Transverse colon (tissue), 4 donors: ENCODE measurements around the gene SETD4.

ENCODE experiments used
- EP300 ChIP-seq: sonication (generic); formaldehyde crosslinking; IDR thresholded peaks from one replicate; pipeline ENCODE4 v1.6.1; 2017; ENCODE audit warnings: antibody characterized with exemption, low read depth
- POLR2A ChIP-seq: fragments of 450-650 bp; IDR thresholded peaks from one replicate; pipeline ENCODE4 v1.6.1; 2016; ENCODE audit warnings: antibody characterized with exemption, mild to moderate bottlenecking, moderate library complexity
- POLR2AphosphoS5 ChIP-seq, 3 donors: sonication (generic); formaldehyde crosslinking; IDR thresholded peaks; one replicate each; pipeline ENCODE4 v1.6.1; 2016; ENCODE audit warnings: antibody characterized with exemption in 3 of 3
- TF ChIP-seq, protein P1 (sequence below), 5 experiments: fragments of 200-600 bp in 3 of 5; fragments of 450-650 bp in 2 of 5; sonication (generic) in 3 of 5; IDR thresholded peaks; 1 replicate in 2 of 5; 2 replicates in 3 of 5; pipeline ENCODE4 v1.5.1; 2016 to 2017; ENCODE audit warnings: antibody characterized with exemption in 5 of 5, inconsistent platforms in 3 of 5, mild to moderate bottlenecking in 2 of 5, moderate library complexity in 1 of 5

DNA sequence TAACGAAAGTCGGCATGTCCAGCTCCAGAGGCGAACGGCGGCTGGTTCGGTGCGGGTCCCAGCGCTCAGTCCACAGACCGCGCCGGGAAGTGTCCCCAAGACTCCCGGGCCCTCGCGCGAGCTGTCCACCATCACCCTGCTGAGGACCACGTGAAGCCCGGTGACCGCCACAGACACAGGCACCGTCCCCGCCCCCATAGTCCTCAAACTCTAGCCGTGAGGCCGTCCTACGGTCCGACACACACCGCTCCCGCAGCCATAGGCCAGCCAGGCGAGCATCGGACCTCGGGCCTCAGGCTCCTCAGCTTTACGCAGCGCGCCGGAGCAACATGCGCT, 535 bp downstream of the SETD4 start:
- TF ChIP-seq POLR2AphosphoS5 (IDR thresholded peaks at IDR 0.05) (no peak), POLR2A (no peak), EP300 (no peak)
- TF ChIP-seq, protein P1, sequence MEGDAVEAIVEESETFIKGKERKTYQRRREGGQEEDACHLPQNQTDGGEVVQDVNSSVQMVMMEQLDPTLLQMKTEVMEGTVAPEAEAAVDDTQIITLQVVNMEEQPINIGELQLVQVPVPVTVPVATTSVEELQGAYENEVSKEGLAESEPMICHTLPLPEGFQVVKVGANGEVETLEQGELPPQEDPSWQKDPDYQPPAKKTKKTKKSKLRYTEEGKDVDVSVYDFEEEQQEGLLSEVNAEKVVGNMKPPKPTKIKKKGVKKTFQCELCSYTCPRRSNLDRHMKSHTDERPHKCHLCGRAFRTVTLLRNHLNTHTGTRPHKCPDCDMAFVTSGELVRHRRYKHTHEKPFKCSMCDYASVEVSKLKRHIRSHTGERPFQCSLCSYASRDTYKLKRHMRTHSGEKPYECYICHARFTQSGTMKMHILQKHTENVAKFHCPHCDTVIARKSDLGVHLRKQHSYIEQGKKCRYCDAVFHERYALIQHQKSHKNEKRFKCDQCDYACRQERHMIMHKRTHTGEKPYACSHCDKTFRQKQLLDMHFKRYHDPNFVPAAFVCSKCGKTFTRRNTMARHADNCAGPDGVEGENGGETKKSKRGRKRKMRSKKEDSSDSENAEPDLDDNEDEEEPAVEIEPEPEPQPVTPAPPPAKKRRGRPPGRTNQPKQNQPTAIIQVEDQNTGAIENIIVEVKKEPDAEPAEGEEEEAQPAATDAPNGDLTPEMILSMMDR (IDR thresholded peaks at IDR 0.05): no peak
